NCI-H1105 (cell line): ENCODE measurements around the gene CDKN2AIP.
A peak's percentile ranks its signal among the peaks of the same experiment; 100 is the strongest.

ENCODE experiments used
- DNase-seq: peaks from one replicate; lab custom pipeline; 2025; lab: John Stamatoyannopoulos, UW

CDKN2AIP gene, protein sequence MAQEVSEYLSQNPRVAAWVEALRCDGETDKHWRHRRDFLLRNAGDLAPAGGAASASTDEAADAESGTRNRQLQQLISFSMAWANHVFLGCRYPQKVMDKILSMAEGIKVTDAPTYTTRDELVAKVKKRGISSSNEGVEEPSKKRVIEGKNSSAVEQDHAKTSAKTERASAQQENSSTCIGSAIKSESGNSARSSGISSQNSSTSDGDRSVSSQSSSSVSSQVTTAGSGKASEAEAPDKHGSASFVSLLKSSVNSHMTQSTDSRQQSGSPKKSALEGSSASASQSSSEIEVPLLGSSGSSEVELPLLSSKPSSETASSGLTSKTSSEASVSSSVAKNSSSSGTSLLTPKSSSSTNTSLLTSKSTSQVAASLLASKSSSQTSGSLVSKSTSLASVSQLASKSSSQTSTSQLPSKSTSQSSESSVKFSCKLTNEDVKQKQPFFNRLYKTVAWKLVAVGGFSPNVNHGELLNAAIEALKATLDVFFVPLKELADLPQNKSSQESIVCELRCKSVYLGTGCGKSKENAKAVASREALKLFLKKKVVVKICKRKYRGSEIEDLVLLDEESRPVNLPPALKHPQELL

DNA sequence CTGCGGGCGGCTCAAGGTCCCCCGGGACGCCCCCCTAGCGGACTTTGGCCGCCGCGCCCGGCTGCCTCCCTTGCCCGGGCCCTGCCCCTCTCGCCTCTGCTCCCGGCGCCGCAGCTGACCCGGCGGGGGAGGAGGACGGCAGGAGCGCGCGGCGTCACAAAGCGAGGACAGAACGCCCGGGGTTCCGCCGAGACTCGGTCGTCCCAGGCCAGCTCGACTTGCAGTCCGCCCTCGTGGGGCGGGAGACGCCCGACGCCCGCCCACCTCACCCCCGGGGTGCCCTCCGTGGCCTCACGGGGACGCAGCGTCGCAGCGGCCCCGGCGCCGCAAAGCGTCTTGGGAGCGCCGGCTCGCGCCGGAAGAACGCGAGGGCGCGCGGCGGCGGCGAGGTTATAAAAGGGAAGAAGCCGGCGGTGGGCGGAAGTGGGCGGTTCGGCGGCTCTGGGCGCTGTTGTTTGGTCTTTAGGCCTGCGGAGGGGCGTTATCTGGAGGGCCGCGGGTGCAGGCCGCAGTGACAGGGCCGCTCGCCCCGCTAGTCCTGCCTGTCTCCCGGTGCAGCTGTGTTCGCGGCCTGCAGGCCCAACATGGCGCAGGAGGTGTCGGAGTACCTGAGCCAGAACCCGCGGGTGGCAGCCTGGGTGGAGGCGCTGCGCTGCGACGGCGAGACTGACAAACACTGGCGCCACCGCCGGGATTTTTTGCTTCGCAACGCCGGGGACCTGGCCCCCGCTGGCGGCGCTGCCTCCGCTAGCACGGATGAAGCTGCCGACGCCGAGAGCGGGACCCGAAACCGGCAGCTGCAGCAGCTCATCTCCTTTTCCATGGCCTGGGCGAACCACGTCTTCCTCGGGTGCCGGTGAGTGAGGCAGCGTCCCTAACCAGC, at the start of gene CDKN2AIP:
Gene CDKN2AIP (plus strand): TSS at position 423 of the 883 bp plus-strand sequence. CDS start 162 bp downstream, at position 585.
- DNase-seq = peak; percentile 83

DNA sequence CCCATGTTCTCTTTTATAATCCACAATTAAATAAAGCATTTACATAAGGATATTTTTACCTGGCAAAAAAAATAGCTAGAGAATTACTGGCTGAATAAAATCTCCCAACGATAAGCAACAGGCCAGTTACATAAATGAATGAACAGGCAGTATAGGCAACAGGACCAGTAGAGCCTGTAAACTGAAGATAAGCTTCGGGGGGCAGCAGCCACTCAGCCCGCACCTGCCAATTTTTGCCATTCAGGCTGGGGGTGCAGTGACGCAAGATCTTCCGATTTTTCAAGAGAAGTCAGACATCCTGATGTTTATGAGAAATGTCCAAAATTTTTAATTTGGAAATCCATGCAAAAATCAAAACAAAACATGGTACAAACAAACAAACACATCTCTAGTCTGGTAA, 49.0 kb upstream of the CDKN2AIP start:
- DNase-seq = no peak

DNA sequence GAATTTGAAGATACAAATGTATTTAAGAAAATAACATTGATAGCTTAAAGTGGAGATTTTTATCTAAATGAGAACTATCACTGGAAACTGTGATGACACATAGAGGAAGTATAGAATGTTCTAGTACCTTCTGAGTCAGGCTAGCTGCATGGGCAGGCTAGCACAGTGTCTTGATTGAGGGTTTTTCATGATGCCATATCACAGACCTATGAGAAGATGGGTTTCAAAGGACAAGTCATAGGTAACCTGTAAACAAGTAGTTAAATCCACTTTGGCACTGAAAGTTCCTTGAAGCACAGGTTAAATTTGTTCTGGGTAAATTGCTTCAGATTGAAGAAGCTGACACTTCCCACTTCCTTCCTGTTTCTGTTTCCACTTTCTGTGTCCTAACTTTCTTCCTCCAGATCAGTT, 48.2 kb upstream of the CDKN2AIP start:
- no peak for DNase-seq

DNA sequence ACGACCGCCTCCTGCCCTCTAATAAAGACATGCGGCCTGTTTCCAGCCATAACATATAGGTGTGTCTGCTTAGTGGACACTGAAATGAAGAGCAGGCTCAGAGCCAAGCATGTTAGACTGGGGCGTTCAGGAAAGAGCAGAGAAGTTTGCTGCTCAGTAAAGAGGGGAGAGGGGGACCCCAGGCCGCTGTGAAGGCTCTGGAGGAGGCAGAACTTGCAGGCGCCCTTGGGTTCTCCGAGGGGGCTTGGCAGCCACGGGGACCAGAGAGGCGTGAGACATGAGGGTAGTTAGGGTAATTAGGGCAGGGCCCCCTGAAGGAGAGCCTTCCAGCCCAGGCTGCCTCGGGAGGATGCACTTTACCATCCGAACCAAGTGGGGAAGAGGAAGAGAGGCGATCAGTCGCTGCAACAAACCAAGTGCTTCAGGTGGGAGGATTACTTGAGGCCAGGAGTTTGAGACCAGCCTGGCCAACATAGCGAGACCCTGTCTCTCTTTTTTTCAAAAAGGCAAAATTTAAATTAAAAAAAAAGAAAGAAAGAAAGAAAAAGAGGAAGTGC, 46.6 kb upstream of the CDKN2AIP start:
- no peak for DNase-seq

DNA sequence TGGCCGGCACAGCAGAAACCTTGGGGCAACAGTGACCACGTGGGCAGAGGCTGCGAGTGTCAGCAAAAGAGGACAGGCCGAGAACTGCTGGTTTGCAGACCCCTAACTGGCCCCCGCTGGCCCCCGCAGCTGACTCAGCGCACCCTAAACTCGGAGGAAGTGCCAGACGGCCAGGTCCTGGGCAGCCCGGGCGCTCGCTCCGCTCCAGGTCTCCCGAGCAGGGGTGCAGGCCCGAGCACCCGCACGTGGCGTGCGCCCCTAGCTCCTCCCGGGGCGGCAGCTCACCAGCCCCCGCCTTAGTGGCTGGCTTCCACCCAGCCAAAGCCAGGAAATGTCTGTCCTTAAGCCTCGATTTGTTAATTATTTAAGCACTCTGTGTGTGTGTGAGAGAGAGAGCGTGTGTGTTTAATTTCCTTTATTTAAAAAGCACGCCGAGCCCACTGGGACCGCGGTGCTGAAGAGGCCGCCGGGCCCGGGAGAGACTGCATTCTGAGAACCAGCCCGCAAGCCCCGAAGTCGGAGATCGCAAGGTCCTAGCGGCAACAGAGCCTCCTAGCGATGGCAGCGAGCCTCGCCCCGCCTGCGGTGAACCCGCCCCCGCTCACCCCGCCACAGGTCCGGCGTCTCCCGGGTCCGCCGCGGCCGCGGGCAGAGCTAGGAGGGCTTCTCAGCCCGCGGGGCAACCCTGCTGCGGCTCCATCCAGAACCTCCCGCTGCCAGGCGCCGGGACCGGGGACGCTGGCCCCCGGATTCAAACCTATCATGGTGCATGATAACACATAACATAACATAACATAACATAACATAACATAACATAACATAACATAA, 45.9 kb upstream of the CDKN2AIP start:
- no peak for DNase-seq

DNA sequence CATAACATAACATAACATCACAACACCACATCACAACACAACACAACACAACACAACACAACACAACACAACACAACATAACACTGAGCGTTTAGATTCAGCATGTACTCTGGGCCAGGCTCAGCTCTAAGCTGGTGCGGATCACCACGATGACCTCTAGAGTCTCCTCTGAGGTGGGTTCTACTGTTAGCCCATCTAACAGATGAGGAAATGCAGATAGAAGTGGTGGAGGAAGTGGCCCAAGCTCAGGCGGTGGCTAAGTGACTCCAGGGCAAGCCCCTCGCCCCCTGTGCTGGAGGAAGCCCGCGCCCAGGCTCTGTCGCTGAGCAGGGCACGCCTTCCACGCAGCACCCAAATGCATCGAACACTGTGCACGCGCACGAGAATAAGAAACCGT, 45.3 kb upstream of the CDKN2AIP start:
- DNase-seq = no peak

DNA sequence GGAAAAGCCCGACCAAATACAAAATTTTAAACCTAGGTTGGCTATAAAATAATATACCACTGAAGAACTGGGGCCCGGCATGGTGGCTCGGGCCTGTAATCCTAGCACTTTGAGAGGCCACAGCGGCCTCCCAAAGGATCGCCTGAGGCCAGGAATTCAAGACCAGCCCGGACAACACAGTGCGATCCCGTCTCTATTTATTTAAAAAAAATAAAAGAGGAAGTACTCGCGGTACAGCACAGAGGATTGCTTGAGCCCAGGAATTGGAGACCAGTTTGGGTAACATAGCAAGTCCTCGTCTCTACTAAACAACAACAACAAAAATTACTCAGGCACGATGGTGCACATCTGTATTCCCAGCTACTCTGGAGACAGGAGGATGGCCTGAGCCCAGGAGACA, 44.8 kb upstream of the CDKN2AIP start:
- no peak for DNase-seq

DNA sequence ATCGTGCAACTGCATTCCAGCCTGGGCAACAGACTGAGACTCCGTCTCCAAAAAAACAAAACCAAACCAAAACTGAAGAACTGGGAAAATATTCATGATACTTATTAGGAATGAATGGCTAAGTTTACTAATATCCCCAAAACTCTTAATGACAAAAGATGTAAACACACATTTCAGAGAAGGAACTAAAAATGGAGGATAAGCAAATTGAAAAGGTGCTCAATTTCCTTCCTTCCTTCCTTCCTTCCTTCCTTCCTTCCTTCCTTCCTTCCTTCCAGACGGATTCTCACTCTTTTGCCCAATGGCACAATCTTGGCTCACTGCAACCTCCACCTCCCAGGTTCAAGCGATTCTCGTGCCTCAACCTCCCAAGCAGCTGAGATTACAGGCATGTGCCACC, 44.4 kb upstream of the CDKN2AIP start:
- DNase-seq = no peak

DNA sequence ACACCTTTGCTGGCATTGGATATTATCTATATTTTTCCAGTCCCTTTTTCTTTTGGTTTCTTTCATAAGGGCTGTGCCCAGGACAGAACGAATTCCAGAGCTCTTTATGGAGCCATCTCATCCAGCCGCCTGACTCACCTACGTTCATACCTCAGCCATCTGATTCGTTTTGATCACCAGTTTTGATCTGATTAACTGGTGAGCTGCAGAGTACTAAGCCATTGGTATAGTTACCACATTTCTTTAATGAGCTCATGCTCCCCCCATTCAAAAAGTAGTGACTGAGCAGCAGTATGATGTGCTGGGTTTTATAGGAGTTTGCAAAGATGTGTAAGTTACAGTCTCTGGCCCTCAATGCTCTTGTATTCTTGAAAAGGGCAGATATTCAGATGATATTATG, 43.0 kb upstream of the CDKN2AIP start:
- DNase-seq = no peak

DNA sequence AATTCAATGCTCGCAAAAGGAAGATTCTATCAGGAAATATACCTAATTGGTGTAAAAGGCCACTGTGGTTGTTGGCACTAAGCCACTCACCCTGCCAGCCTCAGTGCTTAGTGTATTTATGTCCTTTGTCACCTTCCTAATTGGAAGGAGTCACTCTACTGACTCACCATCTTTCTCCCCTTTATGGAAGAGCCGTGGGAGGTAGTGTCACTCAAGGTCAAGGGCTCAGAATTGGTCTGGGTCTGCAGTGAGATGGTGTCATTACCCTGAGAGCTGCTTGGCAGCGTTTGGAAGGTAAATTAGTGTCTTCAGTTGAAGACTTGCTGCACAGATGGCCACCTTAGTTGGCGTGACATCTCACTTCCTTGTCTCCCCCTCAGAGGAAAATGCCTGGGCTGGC, 41.7 kb upstream of the CDKN2AIP start:
- DNase-seq = no peak

DNA sequence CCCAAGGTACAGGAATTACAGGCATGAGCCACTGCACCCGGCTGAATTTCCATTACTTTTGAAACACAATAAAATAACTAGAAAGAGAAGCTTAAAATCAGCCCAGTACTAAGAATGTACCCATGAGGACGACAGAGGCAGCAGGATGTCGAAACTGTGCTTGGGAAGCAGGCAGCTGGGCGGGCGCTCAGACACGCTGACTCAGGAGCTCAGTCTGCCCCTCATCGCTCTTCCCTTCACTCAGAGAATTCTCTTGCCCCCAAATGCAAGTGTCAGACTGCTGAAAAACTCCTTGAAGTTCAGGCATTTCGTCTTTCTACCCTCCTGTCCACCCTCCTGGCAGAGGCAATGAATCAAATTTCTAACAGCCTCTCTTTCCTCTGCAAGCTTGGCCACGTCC, 41.0 kb upstream of the CDKN2AIP start:
- DNase-seq = no peak

DNA sequence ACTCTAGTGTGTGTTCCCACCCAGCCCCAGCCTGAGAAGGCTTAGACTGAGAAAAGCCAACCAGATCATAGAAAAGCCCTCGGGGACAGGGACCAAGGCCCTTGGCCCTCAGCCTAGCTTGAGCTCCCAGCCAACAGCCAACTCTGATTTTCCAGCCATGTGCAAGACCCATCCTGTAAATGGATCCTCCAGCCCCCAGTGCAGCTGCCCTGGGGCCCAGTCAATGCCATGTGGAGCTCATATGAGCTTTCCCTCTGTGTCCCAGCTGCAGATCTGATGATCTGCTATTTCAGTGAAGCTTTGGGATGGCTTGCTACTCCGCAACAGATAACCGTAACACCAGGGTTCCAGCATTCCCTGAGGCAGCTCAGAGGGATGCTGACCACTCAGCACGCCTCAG, 40.5 kb upstream of the CDKN2AIP start:
- DNase-seq = no peak

DNA sequence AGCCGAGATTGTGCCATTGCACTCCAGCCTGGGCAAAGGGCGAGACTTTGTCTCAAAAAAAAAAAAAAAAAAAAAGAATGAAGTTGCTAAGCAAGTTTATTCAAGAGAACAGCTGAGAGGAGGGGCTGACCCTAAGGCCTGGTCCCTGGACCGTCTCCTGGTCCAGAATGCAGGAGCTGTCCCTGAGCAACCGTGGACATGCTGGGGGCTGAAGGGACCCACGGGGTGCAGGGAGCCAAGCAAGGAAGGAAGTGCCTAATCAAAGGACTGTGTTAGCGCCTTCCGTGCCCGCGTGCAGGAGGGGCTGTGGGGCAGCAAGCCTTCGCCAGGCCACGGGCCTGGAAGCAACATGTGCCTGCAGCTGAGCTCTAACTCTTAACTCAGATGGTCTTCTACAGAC, 39.1 kb upstream of the CDKN2AIP start:
- no peak for DNase-seq

DNA sequence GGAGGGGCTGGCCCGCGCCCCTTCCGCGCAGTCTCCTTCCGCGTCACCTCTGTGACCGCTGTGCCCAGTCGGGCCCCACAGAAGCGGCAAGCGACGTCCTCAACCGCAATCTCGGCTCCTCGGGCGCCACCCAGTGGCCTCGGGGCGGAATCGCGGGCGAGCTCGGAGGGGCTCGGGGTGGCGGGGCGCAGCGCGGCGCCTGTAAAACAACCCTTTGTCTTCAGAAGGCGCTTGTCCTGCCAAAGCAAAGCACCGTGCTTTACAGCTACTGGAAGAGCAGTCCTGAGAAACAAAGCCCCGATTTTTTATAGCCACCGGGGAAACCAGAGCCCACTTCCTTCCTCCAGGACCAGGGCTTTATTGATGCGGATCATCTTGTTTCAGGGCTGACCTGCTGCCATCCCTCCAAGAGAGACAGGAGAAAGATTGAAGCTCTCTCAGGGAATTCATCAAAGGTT, 37.3 kb upstream of the CDKN2AIP start:
- peak; percentile 63 for DNase-seq

DNA sequence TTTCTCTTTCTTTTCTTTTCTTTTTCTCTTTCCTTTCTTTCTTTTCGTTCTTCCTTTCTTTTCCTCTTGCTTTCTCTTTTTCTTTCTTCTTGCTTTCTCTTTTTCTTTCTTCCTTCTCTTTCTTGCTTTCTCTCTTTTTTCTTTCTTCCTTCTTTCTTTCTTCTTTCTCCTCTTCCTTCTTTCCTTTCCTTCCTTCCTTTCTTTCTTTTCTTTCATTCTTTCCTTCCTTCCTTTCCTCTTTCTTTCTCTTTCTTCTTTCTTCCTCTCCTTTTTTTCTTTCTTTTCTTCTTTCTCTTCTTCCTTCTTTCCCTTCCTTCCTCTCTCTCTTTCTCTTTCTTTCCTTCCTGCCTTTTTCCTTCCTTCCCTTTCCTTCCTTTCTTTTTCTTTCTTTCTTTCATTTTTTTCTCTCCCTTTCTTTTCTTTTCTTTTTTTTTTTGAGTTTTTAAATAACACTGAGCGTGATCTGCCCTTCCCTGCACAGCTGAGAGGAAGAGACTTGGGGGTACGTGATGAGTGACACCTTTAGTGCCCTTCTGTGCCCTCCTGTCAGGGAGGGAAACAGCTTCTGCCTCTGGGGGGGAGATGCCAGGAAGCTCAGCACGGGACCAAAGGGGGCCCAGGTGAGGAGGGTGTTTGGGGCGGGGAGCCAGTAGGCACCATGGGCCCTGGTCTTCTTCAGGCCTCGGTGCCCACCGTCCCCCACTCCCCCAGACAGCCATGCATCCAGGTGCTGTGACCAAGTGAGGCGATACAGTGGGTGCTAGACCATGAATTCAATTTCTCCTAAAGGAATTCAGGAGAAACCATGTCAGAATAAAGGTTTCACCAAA, 36.6 kb upstream of the CDKN2AIP start:
- DNase-seq = no peak

DNA sequence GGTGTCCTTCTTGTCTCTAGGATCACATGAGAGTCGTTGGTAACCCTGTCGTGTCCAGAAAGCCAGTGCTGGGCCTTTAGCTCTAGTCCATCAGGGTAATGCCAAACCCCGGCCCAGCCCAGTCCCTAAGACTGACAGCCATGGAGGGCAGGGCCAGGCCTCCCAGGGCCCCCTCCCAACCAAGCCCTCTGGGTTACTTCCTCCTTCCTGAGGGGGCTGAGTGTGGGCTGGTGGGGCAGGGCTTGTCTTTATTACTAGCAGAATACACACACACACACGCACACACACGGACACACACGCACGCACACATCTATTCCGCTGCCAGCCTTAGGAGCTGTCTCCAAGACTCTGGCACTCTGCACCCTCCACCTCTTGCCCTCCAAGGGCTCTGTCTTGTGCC, 35.6 kb upstream of the CDKN2AIP start:
- no peak for DNase-seq

DNA sequence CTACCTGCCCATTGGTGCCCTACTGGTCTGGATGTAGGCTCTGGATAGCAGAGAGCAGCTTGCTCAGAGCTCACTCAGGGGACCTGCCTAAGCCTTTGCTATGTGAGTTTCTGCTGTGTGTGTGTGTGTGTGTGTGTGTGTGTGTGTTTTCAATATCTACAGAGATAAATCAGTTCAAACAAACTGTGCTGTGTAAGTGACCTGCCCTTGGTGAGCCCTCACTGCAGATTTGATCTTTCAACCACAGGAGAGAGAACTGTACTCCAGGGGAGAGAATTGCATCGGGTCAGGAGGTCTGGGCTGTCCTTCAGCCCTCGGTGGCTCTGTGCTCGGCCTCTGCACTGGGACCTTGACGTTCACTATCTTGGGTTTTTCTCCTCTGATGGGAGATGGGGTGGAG, 35.0 kb upstream of the CDKN2AIP start:
- no peak for DNase-seq

DNA sequence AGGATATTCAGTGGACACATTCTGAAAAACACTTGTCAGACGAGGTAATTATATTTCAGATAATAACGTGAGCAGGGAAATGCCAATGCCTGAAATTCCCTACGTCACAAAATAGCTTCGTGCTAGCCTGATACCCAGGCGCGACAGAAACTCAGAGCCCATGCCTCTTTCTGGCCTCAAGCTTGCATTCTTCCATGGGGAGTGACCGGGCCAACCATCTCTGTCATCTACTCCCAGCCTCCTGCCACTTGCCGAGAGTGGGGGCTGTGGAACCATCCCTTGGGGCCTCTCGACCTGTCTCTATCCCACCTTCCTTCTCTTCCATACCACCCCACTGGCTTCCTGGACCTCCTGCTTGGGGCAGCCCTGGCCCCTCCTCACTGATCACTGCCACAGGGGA, 34.5 kb upstream of the CDKN2AIP start:
- DNase-seq = no peak

DNA sequence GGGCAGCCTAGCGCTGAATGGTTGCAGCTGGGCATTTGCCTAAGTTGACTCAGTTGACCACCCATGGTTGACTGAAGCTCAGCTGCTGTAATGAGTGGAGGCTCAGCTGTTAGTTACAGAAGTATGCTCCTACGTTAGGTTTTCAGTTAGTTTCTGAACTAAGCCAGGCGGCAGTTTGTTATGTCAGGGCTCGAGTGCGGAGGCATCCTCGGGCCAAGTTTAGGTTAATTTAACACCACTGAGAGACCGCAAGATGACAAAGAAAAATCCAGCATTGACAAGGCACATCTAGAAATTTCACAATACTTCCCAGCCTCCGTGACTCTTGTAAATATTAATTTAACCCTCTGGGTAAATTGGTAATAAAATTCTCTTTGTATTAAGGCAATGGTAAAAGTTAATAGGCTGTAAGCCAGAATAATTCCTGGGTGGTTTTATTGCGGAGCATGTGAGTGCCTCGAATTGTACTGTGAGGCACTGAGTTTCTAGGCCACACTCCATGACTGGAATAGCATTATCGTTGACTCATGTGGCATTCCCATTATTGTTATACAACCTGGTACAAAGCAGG, 33.1 kb upstream of the CDKN2AIP start:
- no peak for DNase-seq

DNA sequence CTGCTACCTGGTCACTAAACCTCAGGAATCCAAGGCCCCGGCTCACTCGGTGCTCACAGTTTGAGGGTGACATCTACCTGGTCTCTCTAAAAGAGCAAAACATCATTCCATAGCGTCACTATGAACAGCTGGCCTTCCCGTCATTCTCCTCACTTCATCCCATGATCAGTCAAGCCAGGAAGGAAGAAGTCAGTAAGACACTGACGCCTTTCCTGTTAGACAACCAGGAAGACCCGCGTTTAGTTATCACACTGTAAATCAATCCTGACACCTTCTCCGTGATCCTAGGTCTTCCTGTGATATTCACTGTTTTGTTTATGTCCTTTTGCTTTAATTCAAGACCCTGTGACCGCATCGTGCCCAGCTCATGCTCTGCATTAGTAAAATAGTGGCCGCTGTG, 31.6 kb upstream of the CDKN2AIP start:
- DNase-seq = no peak
